Thoracic aorta (tissue), 2 donors: Measurements from ENCODE around the gene DSE. TPM values are rescaled to one million over a fixed set of nuclear protein-coding genes. Genes with fewer than 3 reads are reported as not detected.

Source experiments
- ATAC-seq: fragments of 150-250 bp; one replicate; pipeline ENCODE4 v1.8.0; 2017; ENCODE audit warnings: low read depth; ENCODE audit not compliant: insufficient number of reproducible peaks, low FRiP score
- DNase-seq: peaks from one replicate; pipeline ENCODE4 v3.0.0-alpha.2; 2020; ENCODE audit warnings: low spot score
- H3K27ac ChIP-seq, 2 donors: fragments of 200-600 bp; sonication (generic); 1 replicate in 1 of 2; 2 replicates in 1 of 2; pipeline ENCODE4 v1.5.1; 2016; ENCODE audit warnings: mild to moderate bottlenecking in 2 of 2, moderate library complexity in 2 of 2
- H3K27me3 ChIP-seq: fragments of 200-600 bp; sonication (generic); replicated peaks from 2 replicates; pipeline ENCODE4 v1.6.0; 2016; ENCODE audit warnings: mild to moderate bottlenecking; ENCODE audit not compliant: insufficient read depth
- H3K36me3 ChIP-seq: fragments of 200-600 bp; sonication (generic); one replicate; pipeline ENCODE4 v1.5.1; 2016
- H3K4me1 ChIP-seq, 2 donors: fragments of 200-600 bp; sonication (generic); 1 replicate in 1 of 2; 2 replicates in 1 of 2; pipeline versions ENCODE4 v1.5.1 to v1.6.0; 2016; ENCODE audit warnings: low read depth in 2 of 2, mild to moderate bottlenecking in 1 of 2; ENCODE audit not compliant: control insufficient read depth in 1 of 2
- H3K4me3 ChIP-seq: fragments of 200-600 bp; sonication (generic); 2 replicates; pipeline ENCODE4 v1.5.1; 2016; ENCODE audit warnings: mild to moderate bottlenecking
- H3K9me3 ChIP-seq: fragments of 200-600 bp; sonication (generic); 2 replicates; pipeline ENCODE4 v1.5.1; 2016
- total RNA-seq, 2 donors: library from RNA; depleted of rRNA; stranded (reverse); fragments of >200 nt; gene quantifications; one replicate each; pipeline versions ENCODE4 v1.1.0 to v1.2.3, GENCODE V29; 2016
- TF ChIP-seq, protein P1 (sequence below): fragments of 200-600 bp; sonication (generic); IDR thresholded peaks from one replicate; pipeline ENCODE4 v1.5.1; 2019; ENCODE audit warnings: antibody characterized with exemption

The DSE gene
- total RNA-seq, 2 donors from 2014 or later: 46.7 to 65.2 TPM

GRCh38 chr6:116426551-116426950 is 55.8 kb downstream of the DSE start:
- DNase-seq: no peak
- Histone ChIP-seq H3K4me1 (peaks cover 4 to 15% of the 10 kb centered on the region in 2 donors), H3K27ac (no peak overlapping the region), H3K27me3 (no peaks in the 10 kb centered on the region), H3K36me3 (peaks cover 9% of the 10 kb centered on the region), H3K9me3 (no peaks in the 10 kb centered on the region), H3K4me3 (no peak overlapping the region)
- no peak for ATAC-seq
- TF ChIP-seq, protein P1, sequence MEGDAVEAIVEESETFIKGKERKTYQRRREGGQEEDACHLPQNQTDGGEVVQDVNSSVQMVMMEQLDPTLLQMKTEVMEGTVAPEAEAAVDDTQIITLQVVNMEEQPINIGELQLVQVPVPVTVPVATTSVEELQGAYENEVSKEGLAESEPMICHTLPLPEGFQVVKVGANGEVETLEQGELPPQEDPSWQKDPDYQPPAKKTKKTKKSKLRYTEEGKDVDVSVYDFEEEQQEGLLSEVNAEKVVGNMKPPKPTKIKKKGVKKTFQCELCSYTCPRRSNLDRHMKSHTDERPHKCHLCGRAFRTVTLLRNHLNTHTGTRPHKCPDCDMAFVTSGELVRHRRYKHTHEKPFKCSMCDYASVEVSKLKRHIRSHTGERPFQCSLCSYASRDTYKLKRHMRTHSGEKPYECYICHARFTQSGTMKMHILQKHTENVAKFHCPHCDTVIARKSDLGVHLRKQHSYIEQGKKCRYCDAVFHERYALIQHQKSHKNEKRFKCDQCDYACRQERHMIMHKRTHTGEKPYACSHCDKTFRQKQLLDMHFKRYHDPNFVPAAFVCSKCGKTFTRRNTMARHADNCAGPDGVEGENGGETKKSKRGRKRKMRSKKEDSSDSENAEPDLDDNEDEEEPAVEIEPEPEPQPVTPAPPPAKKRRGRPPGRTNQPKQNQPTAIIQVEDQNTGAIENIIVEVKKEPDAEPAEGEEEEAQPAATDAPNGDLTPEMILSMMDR: no peak

DNA sequence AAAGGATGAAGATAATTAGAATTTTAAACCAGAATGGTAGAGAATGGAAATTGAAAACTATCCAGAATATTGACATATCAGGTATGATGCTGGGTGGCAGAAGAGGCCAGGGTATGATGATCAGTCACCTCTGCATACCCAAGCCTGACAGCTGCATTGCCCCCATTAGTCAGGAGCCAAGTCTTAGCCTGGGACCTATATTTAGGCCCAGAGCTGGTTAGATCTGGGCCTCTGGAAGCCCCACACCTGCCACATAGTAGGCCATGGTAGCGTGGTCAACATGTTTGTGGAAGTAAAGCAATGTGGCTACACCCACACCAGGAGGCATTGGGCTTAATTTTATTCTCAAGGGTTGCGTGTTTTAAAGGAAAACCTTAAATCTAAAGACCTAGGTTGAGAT is 58.4 kb downstream of the DSE start:
- Histone ChIP-seq H3K4me3 (no peak overlapping the region), H3K36me3 (peaks cover 13% of the 10 kb centered on the region), H3K27ac (no peak overlapping the region), H3K9me3 (no peaks in the 10 kb centered on the region), H3K27me3 (no peaks in the 10 kb centered on the region), H3K4me1 (peaks cover 0 to 3% of the 10 kb centered on the region in 2 donors)
- DNase-seq (no peak), ATAC-seq (no peak)
- TF ChIP-seq, protein P1: no peak

DNA sequence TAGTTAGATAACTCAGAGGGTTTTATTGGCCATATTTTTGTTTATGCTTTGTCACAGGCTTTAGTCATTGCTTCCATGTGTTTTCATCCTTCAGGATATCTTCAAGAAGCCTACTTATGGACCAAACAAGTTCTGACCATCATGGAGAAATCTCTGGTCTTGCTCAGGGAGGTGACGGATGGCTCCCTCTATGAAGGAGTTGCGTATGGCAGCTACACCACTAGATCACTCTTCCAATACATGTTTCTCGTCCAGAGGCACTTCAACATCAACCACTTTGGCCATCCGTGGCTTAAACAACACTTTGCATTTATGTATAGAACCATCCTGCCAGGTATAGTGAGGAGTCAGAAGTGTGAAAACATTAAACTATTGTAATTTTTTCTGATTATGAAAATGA is 60.1 kb downstream of the DSE start:
- Histone ChIP-seq H3K27ac (no peak overlapping the region), H3K4me3 (no peak overlapping the region), H3K27me3 (no peaks in the 10 kb centered on the region), H3K4me1 (no peaks in the 10 kb centered on the region), H3K9me3 (no peaks in the 10 kb centered on the region), H3K36me3 (peaks cover 13% of the 10 kb centered on the region)
- no peak for ATAC-seq
- no peak for DNase-seq
- TF ChIP-seq, protein P1: no peak

DNA sequence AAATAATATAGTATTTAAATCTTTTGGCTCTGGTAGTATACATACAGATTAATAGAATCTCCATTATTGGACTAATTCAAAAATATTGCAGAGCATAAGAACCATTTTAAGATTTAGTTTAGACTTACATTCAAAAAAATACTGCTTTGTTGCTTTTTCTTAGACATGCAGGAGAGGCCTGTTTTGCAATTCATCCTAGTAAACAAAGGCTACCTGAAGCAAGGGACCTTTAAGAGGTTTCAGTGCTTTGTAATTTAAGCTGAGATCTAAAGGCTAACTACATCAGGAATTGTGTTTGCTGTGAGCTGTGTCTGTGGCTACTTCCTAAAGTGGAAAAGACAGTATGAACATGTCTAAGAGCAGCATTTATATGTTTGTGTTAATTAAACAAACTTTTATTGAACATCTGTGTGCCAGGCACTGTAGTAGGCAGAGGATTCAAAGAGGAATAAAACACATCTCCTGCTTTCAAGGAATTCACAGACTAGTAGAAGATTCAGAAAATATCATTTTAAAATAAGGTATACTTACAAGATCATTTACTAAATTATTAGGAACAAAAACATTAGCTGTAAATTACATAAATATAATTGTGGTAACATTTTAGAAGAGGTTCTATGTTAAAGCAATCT is 61.3 kb downstream of the DSE start:
- no peaks in the 10 kb centered on the region for H3K27me3 ChIP-seq
- no peak for ATAC-seq
- no peak for DNase-seq
- H3K4me1 ChIP-seq: no peaks in the 10 kb centered on the region
- no peak overlapping the region for H3K27ac ChIP-seq
- H3K4me3 ChIP-seq: no peak overlapping the region
- no peaks in the 10 kb centered on the region for H3K9me3 ChIP-seq
- TF ChIP-seq, protein P1: no peak
- H3K36me3 ChIP-seq: peaks cover 13% of the 10 kb centered on the region

DNA sequence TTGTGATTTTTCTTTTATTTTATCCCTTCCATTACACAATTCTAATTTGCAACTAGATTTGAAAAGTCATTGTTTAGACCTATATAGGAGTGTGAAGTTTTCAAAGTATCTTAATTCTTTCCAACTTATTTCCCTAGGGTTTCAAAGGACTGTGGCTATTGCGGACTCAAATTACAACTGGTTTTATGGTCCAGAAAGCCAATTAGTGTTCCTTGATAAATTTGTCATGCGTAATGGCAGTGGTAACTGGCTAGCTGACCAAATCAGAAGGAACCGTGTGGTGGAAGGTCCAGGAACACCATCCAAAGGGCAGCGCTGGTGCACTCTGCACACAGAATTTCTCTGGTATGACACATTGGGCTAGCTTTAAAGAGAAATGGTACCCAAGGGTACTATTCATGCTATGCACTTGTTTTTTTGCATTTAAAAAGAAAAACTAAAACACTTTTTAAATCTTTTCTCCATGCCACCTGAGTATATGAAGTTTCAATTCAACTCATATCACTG is 62.5 kb downstream of the DSE start:
- no peak for ATAC-seq
- Histone ChIP-seq H3K36me3 (peaks cover 6% of the 10 kb centered on the region), H3K9me3 (no peaks in the 10 kb centered on the region), H3K27ac (no peak overlapping the region), H3K4me1 (peaks cover under 1% of the 10 kb centered on the region in 2 donors), H3K4me3 (no peak overlapping the region), H3K27me3 (no peaks in the 10 kb centered on the region)
- DNase-seq: no peak
- TF ChIP-seq, protein P1: no peak
